MM.1S (cell line): ENCODE data around the gene P2RX2.

Source experiments
- DNase-seq: peaks from one replicate; pipeline ENCODE4 v3.0.0-alpha.2; 2015
- H2AFZ ChIP-seq: fragments of 300-600 bp; sonication (generic); 2 replicates; pipeline ENCODE4 v1.6.0; 2016; ENCODE audit warnings: antibody characterized with exemption, low read length
- H3F3A ChIP-seq: fragments of 300-600 bp; sonication (generic); 2 replicates; pipeline ENCODE4 v1.6.1; 2016; ENCODE audit warnings: mild to moderate bottlenecking, antibody characterized with exemption, low read length, moderate library complexity, mixed read lengths; ENCODE audit not compliant: insufficient read depth
- H3K27ac ChIP-seq: fragments of 300-600 bp; sonication (generic); 2 replicates; pipeline ENCODE4 v1.5.1; 2016; ENCODE audit warnings: mild to moderate bottlenecking, low read length
- H3K27me3 ChIP-seq: fragments of 300-600 bp; sonication (generic); replicated peaks from 2 replicates; pipeline ENCODE4 v1.6.0; 2016; ENCODE audit warnings: low read length; ENCODE audit not compliant: insufficient read depth
- H3K36me3 ChIP-seq: fragments of 300-600 bp; sonication (generic); replicated peaks from 2 replicates; pipeline ENCODE4 v1.6.1; 2016; ENCODE audit warnings: mild to moderate bottlenecking, low read length, mixed read lengths; ENCODE audit not compliant: insufficient read depth
- H3K4me1 ChIP-seq: fragments of 300-600 bp; sonication (generic); 2 replicates; pipeline ENCODE4 v1.6.1; 2016; ENCODE audit warnings: low read length, mixed read lengths
- H3K4me2 ChIP-seq: fragments of 300-600 bp; sonication (generic); 2 replicates; pipeline ENCODE4 v1.6.0; 2016; ENCODE audit warnings: low read depth, low read length
- H3K4me3 ChIP-seq: fragments of 300-600 bp; sonication (generic); 2 replicates; pipeline ENCODE4 v1.5.1; 2016; ENCODE audit warnings: low read length, mixed read lengths
- H3K79me2 ChIP-seq: fragments of 300-600 bp; sonication (generic); 2 replicates; pipeline ENCODE4 v1.6.1; 2016; ENCODE audit warnings: mixed run types, low read length, mixed read lengths
- H3K9ac ChIP-seq: fragments of 300-600 bp; sonication (generic); 2 replicates; pipeline ENCODE4 v1.6.1; 2016; ENCODE audit warnings: low read length, mixed read lengths
- H3K9me2 ChIP-seq: fragments of 300-600 bp; sonication (generic); replicated peaks from 2 replicates; pipeline ENCODE4 v1.6.1; 2016; ENCODE audit warnings: mild to moderate bottlenecking, low read length, mixed read lengths; ENCODE audit not compliant: insufficient read depth
- H3K9me3 ChIP-seq: fragments of 300-600 bp; sonication (generic); replicated peaks from 2 replicates; pipeline ENCODE4 v1.6.1; 2016; ENCODE audit warnings: mild to moderate bottlenecking, low read length, mixed read lengths; ENCODE audit not compliant: insufficient read depth
- H4K20me1 ChIP-seq: fragments of 300-600 bp; sonication (generic); 2 replicates; pipeline ENCODE4 v1.6.1; 2016; ENCODE audit warnings: mild to moderate bottlenecking, low read length, moderate library complexity, mixed read lengths; ENCODE audit not compliant: insufficient read depth
- CTCF ChIP-seq: fragments of 300-600 bp; sonication (generic); IDR thresholded peaks from 2 replicates; pipeline ENCODE4 v1.5.1; 2016; ENCODE audit warnings: antibody characterized with exemption, low read length, mixed read lengths
- EZH2 ChIP-seq: fragments of 300-600 bp; sonication (generic); optimal IDR thresholded peaks from 2 replicates; pipeline ENCODE3; 2017; ENCODE audit warnings: low read depth, mild to moderate bottlenecking, antibody characterized with exemption, low read length, mixed read lengths
- EZH2phosphoT487 ChIP-seq: fragments of 300-600 bp; sonication (generic); IDR thresholded peaks from 2 replicates; pipeline ENCODE4 v1.6.1; 2018; ENCODE audit warnings: antibody characterized with exemption, low read length

P2RX2 gene

GRCh38 chr12:132578826-132579225 lies 39.8 kb upstream of the P2RX2 start:
- no peaks in the 10 kb centered on the region for H3K36me3 ChIP-seq
- H3K9me2 ChIP-seq: no peaks in the 10 kb centered on the region

DNA sequence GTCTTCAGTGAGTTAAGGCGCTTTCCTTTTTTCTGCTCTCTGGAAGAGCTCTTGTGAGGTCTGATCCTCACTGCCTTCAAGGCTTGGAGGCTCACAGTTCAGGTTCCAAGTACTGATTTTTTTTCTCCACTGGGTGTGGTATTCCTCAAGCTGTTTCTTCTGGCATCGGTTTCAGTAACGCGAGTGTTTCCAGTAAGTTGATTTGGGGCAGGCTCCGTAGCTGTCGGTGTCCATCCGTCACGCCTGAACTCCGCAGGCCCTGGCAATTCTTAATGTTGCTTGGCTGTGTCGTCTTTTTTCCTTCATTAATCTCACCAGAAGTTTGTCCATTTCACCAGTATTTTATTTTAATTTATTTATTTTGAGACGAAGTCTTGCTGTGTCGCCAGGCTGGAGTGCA lies 38.8 kb upstream of the P2RX2 start:
- no peak overlapping the region for H3K4me3 ChIP-seq
- no peak overlapping the region for H2AFZ ChIP-seq
- no peaks in the 10 kb centered on the region for H3K9me3 ChIP-seq
- H4K20me1 ChIP-seq: no peaks in the 10 kb centered on the region
- no peaks in the 10 kb centered on the region for H3K9me2 ChIP-seq
- H3F3A ChIP-seq: no peaks in the 10 kb centered on the region
- no peaks in the 10 kb centered on the region for H3K4me1 ChIP-seq
- H3K36me3 ChIP-seq: no peaks in the 10 kb centered on the region
- DNase-seq: no peak
- H3K4me2 ChIP-seq: no peak overlapping the region
- no peak for TF ChIP-seq CTCF
- no peak for TF ChIP-seq EZH2
- no peak for TF ChIP-seq EZH2phosphoT487
- no peaks in the 10 kb centered on the region for H3K27me3 ChIP-seq
- H3K9ac ChIP-seq: no peak overlapping the region
- H3K79me2 ChIP-seq: no peaks in the 10 kb centered on the region
- H3K27ac ChIP-seq: no peak overlapping the region

More at GRCh38 chr12:132578826-132579225, 39.8 kb upstream of the P2RX2 start:
- no peak overlapping the region for H2AFZ ChIP-seq
- H3K4me2 ChIP-seq: no peak overlapping the region
- H3K79me2 ChIP-seq: no peaks in the 10 kb centered on the region
- TF ChIP-seq EZH2 (no peak), CTCF (no peak), EZH2phosphoT487 (no peak)
- H3K27me3 ChIP-seq: no peaks in the 10 kb centered on the region
- no peak overlapping the region for H3K4me3 ChIP-seq
- no peak overlapping the region for H3K27ac ChIP-seq
- no peak overlapping the region for H3K9ac ChIP-seq
- H3K9me3 ChIP-seq: no peaks in the 10 kb centered on the region
- H4K20me1 ChIP-seq: no peaks in the 10 kb centered on the region
- no peaks in the 10 kb centered on the region for H3K4me1 ChIP-seq
- DNase-seq: no peak
- H3F3A ChIP-seq: no peaks in the 10 kb centered on the region

GRCh38 chr12:132580701-132581292 lies 37.8 kb upstream of the P2RX2 start:
- no peaks in the 10 kb centered on the region for H3K9me3 ChIP-seq
- H3F3A ChIP-seq: no peaks in the 10 kb centered on the region
- TF ChIP-seq EZH2 (no peak), CTCF (no peak), EZH2phosphoT487 (no peak)
- H3K27ac ChIP-seq: no peak overlapping the region
- no peaks in the 10 kb centered on the region for H4K20me1 ChIP-seq
- H3K4me1 ChIP-seq: no peaks in the 10 kb centered on the region
- H3K4me3 ChIP-seq: no peak overlapping the region
- H3K9me2 ChIP-seq: no peaks in the 10 kb centered on the region
- no peaks in the 10 kb centered on the region for H3K27me3 ChIP-seq
- no peak overlapping the region for H3K9ac ChIP-seq
- no peak overlapping the region for H2AFZ ChIP-seq
- H3K36me3 ChIP-seq: no peaks in the 10 kb centered on the region
- no peak for DNase-seq
- H3K79me2 ChIP-seq: no peaks in the 10 kb centered on the region
- no peak overlapping the region for H3K4me2 ChIP-seq
